H1 (cell line): Measurements from ENCODE around the gene NRIP3. TPM values are rescaled to one million over a fixed set of nuclear protein-coding genes. Genes with fewer than 3 reads are reported as not detected.

ENCODE experiments used
- CTCF ChIA-PET: fragments of 300-600 bp; sonication (Branson Sonifier 250); formaldehyde crosslinking; loops from one replicate; lab custom pipeline; 2021; ENCODE audit not compliant: partially characterized antibody; lab: Charles Lee
- POLR2A ChIA-PET: fragments of 300-600 bp; sonication (Branson Sonifier 250); formaldehyde crosslinking; loops from one replicate; lab custom pipeline; 2021; ENCODE audit warnings: inconsistent platforms; ENCODE audit not compliant: partially characterized antibody; lab: Charles Lee
- DNase-seq, 2 experiments: peaks; one replicate each; pipeline versions ENCODE4 v3.0.0 to v3.0.0-alpha.2; 2010 to 2022; ENCODE audit warnings: low spot score in 2 of 2, low read depth in 1 of 2, mixed read lengths in 1 of 2
- FAIRE-seq: peaks from 2 replicates; lab custom pipeline; 2011; peaks lifted over from hg19 to GRCh38; lab: Jason Lieb, UNC
- H2AFZ ChIP-seq: 2 replicates; pipeline ENCODE4 v1.8.1; 2012; ENCODE audit warnings: low read length, inconsistent platforms
- H2AK5ac ChIP-seq: 2 replicates; pipeline ENCODE4 v1.6.1; 2013; ENCODE audit warnings: low read depth, low read length
- H2BK120ac ChIP-seq: replicated peaks from 2 replicates; pipeline ENCODE3; 2013; ENCODE audit warnings: low read depth, low read length, inconsistent platforms
- H2BK12ac ChIP-seq: 2 replicates; pipeline ENCODE4 v1.6.1; 2013; ENCODE audit warnings: low read depth, low read length
- H2BK15ac ChIP-seq: 2 replicates; pipeline ENCODE4 v1.6.1; 2013; ENCODE audit warnings: low read length
- H2BK20ac ChIP-seq: 2 replicates; pipeline ENCODE4 v1.6.1; 2013; ENCODE audit warnings: low read length
- H2BK5ac ChIP-seq: 2 replicates; pipeline ENCODE4 v1.6.1; 2013; ENCODE audit warnings: low read depth, low read length
- H3K14ac ChIP-seq: 2 replicates; pipeline ENCODE4 v1.6.1; 2013; ENCODE audit warnings: inconsistent platforms; ENCODE audit not compliant: insufficient read length
- H3K18ac ChIP-seq: 2 replicates; pipeline ENCODE4 v1.6.1; 2013; ENCODE audit warnings: low read length; ENCODE audit errors: extremely low read depth
- H3K23ac ChIP-seq: 2 replicates; pipeline ENCODE4 v1.6.1; 2013; ENCODE audit warnings: inconsistent platforms; ENCODE audit not compliant: insufficient read length
- H3K23me2 ChIP-seq: 2 replicates; pipeline ENCODE4 v1.6.1; 2013; ENCODE audit warnings: low read depth, low read length
- H3K27ac ChIP-seq: 2 replicates; pipeline ENCODE4 v1.6.1; 2011; ENCODE audit warnings: low read depth, low read length, inconsistent platforms
- H3K27me3 ChIP-seq, 4 experiments: replicated peaks in 1 of 4; 1 replicate in 1 of 4; 2 replicates in 3 of 4; pipeline versions ENCODE4 v1.6.1 to v1.8.1; 2011 to 2013; ENCODE audit warnings: low read length in 3 of 4, mild to moderate bottlenecking in 3 of 4, inconsistent platforms in 2 of 4, mixed read lengths in 2 of 4, moderate library complexity in 1 of 4; ENCODE audit not compliant: control insufficient read depth in 3 of 4, insufficient read depth in 3 of 4; ENCODE audit errors: extremely low read depth in 1 of 4
- H3K36me3 ChIP-seq, 4 experiments: 2 replicates each; pipeline versions ENCODE4 v1.6.1 to v1.8.1; 2011 to 2013; ENCODE audit warnings: mild to moderate bottlenecking in 4 of 4, low read length in 3 of 4, moderate library complexity in 2 of 4, control low read depth in 1 of 4, inconsistent platforms in 1 of 4; ENCODE audit not compliant: insufficient read depth in 4 of 4, control insufficient read depth in 2 of 4
- H3K4ac ChIP-seq: replicated peaks from 2 replicates; pipeline ENCODE3; 2013; ENCODE audit warnings: low read length, low read depth, mixed read lengths, inconsistent platforms; ENCODE audit not compliant: insufficient read length
- H3K4me1 ChIP-seq, 4 experiments: replicated peaks in 1 of 4; 1 replicate in 1 of 4; 2 replicates in 3 of 4; pipeline versions ENCODE4 v1.6.1 to v1.8.1; 2011 to 2013; ENCODE audit warnings: low read length in 3 of 4, inconsistent platforms in 2 of 4, mixed read lengths in 1 of 4; ENCODE audit not compliant: insufficient read depth in 4 of 4, control insufficient read depth in 3 of 4
- H3K4me2 ChIP-seq, 2 experiments: 2 replicates each; pipeline versions ENCODE4 v1.6.1 to v1.8.1; 2011 to 2013; ENCODE audit warnings: low read depth in 2 of 2, low read length in 2 of 2, control low read depth in 1 of 2, inconsistent platforms in 1 of 2, mild to moderate bottlenecking in 1 of 2; ENCODE audit not compliant: insufficient read depth in 1 of 2
- H3K4me3 ChIP-seq, 4 experiments: fragments of 200-600, 300-600 bp in 1 of 4; sonication (generic), shearing (Covaris generic), sonication (Bioruptor Twin) in 1 of 4; 2 replicates each; pipeline versions ENCODE4 v1.5.1 to v1.8.1; 2011 to 2016; ENCODE audit warnings: low read length in 4 of 4, low read depth in 3 of 4, control low read depth in 2 of 4, inconsistent platforms in 2 of 4, mild to moderate bottlenecking in 2 of 4, mixed read lengths in 1 of 4, moderate library complexity in 1 of 4; ENCODE audit not compliant: insufficient read depth in 2 of 4; ENCODE audit errors: extremely low read depth in 1 of 4
- H3K56ac ChIP-seq: replicated peaks from 2 replicates; pipeline ENCODE3; 2013; ENCODE audit warnings: low read depth, mild to moderate bottlenecking, mixed read lengths, low read length, inconsistent platforms; ENCODE audit not compliant: insufficient read length
- H3K79me1 ChIP-seq: 2 replicates; pipeline ENCODE4 v1.6.1; 2013; ENCODE audit warnings: low read depth, low read length, control low read depth
- H3K79me2 ChIP-seq, 2 experiments: 2 replicates each; pipeline versions ENCODE4 v1.6.1 to v1.8.1; 2012 to 2013; ENCODE audit warnings: low read length in 2 of 2, mild to moderate bottlenecking in 2 of 2, inconsistent platforms in 1 of 2; ENCODE audit not compliant: insufficient read depth in 2 of 2, control insufficient read depth in 1 of 2
- H3K9ac ChIP-seq, 4 experiments: replicated peaks in 1 of 4; 1 replicate in 1 of 4; 2 replicates in 3 of 4; pipeline versions ENCODE4 v1.6.1 to v1.8.1; 2011 to 2013; ENCODE audit warnings: low read depth in 3 of 4, low read length in 3 of 4, control low read depth in 2 of 4, mild to moderate bottlenecking in 2 of 4, moderate library complexity in 2 of 4, inconsistent platforms in 1 of 4; ENCODE audit errors: extremely low read depth in 1 of 4
- H3K9me3 ChIP-seq, 2 experiments: 2 replicates each; pipeline versions ENCODE4 v1.6.1 to v1.8.1; 2012 to 2013; ENCODE audit warnings: mild to moderate bottlenecking in 2 of 2, moderate library complexity in 2 of 2, control low read depth in 1 of 2, inconsistent platforms in 1 of 2, low read depth in 1 of 2, low read length in 1 of 2, mixed read lengths in 1 of 2; ENCODE audit not compliant: insufficient read depth in 2 of 2
- H4K20me1 ChIP-seq, 2 experiments: replicated peaks in 1 of 2; 2 replicates each; pipeline versions ENCODE3 to v1.8.1; 2011 to 2013; ENCODE audit warnings: inconsistent platforms in 2 of 2, low read length in 2 of 2, mild to moderate bottlenecking in 1 of 2; ENCODE audit not compliant: insufficient read depth in 2 of 2, control insufficient read depth in 1 of 2
- H4K5ac ChIP-seq: 2 replicates; pipeline ENCODE4 v1.6.1; 2013; ENCODE audit warnings: low read length, low read depth, mixed read lengths, inconsistent platforms; ENCODE audit not compliant: insufficient read length
- H4K8ac ChIP-seq: 2 replicates; pipeline ENCODE4 v1.8.0; 2013; ENCODE audit warnings: mild to moderate bottlenecking, moderate library complexity, low read length, inconsistent platforms; ENCODE audit not compliant: insufficient read depth; ENCODE audit errors: extremely low read depth
- H4K91ac ChIP-seq: replicated peaks from 2 replicates; pipeline ENCODE3; 2013; ENCODE audit warnings: low read length, mixed read lengths, inconsistent platforms; ENCODE audit not compliant: insufficient read length
- FOSL1 ChIP-seq: IDR thresholded peaks from 2 replicates; pipeline ENCODE4 v1.6.1; 2011; ENCODE audit warnings: mild to moderate bottlenecking, low read depth, low read length, moderate library complexity; ENCODE audit not compliant: insufficient read depth
- NRF1 ChIP-seq: IDR thresholded peaks from 2 replicates; pipeline ENCODE4 v1.6.1; 2011; ENCODE audit warnings: mild to moderate bottlenecking, low read depth, low read length, improper control_type of control experiment
- SUZ12 ChIP-seq: fragments of 200-600 bp; sonication (generic); IDR thresholded peaks from 2 replicates; pipeline ENCODE4 v1.6.1; 2012; ENCODE audit warnings: mild to moderate bottlenecking, inconsistent platforms, low read length, moderate library complexity, mixed read lengths
- WGBS, 2 experiments: shearing (Covaris generic) in 1 of 2; methylation state at CpG; one replicate each; pipeline versions ENCODE4 v1.1.6 to v1.1.7; 2013 to 2015; ENCODE audit warnings: low lambda C conversion rate in 2 of 2, mixed read lengths in 2 of 2, inconsistent platforms in 1 of 2, low coverage in 1 of 2, missing lambda C conversion rate in 1 of 2; ENCODE audit not compliant: insufficient replicate concordance in 2 of 2, insufficient coverage in 1 of 2, insufficient read length in 1 of 2; ENCODE audit errors: extremely low coverage in 1 of 2, missing lambda C conversion rate in 1 of 2; 5-methylcytosine and 5-hydroxymethylcytosine counted together
- polyA plus RNA-seq, 7 experiments: library from polyadenylated mRNA; depleted of rRNA in 3 of 7; stranded (reverse) in 5 of 7; unstranded in 2 of 7; fragments of >200 nt in 5 of 7; fragments of 200-250 nt in 2 of 7; gene quantifications; 1 replicate in 5 of 7; 2 replicates in 1 of 7; 4 replicates in 1 of 7; pipeline versions ENCODE4 v1.2.1 to v1.2.3, GENCODE V29; 2011 to 2013; ENCODE audit warnings: missing spikeins in 2 of 7, mixed read lengths in 2 of 7
- total RNA-seq: library from RNA; stranded (reverse); fragmentation: NEBNext Ultra II Directional; extraction: Animal tissue kit (Norgen Biotek cat#: 25700); gene quantifications from 2 replicates; pipeline ENCODE4 v1.2.1, GENCODE V29; 2021
- TF ChIP-seq, protein P1 (sequence below): IDR thresholded peaks from 2 replicates; pipeline ENCODE4 v1.6.1; 2012; ENCODE audit warnings: inconsistent platforms

NRIP3 gene
- total and polyA plus RNA-seq, 2 of the 8 experiments (the other 6 are each of a cell fraction or from before 2014, with no cell fraction given): 3.9 to 7.1 TPM

DNA sequence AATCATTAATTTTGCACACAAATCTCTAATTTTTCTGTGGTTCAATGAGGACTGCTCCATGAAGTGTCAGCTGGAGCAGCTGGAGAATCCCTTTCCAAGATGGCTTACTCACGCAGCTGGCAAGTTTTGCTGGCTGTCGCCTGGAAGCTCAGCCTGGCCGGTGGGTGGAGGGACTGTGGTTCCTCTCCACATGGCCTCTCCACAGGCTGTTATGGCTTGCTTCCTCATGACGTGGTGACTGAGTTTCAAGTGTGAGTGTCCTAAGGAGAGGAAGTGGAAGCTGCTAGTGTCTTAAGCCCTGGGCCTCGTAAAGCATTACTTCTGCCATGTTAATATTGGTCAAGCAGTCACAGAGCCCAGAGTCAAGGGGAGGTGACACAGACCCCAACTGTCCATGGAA lies 14.0 kb upstream of the NRIP3 start:
- no peak overlapping the region for H3K18ac ChIP-seq
- no peaks in the 10 kb centered on the region for H3K36me3 ChIP-seq
- TF ChIP-seq FOSL1: no peak
- no peak for TF ChIP-seq NRF1
- no peak for TF ChIP-seq SUZ12
- TF ChIP-seq, protein P1, sequence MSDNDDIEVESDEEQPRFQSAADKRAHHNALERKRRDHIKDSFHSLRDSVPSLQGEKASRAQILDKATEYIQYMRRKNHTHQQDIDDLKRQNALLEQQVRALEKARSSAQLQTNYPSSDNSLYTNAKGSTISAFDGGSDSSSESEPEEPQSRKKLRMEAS: no peak
- no peak overlapping the region for H4K91ac ChIP-seq
- no peaks in the 10 kb centered on the region for H4K20me1 ChIP-seq
- H2BK15ac ChIP-seq: no peak overlapping the region
- no peak overlapping the region for H3K4me3 ChIP-seq
- no peak overlapping the region for H3K9ac ChIP-seq
- no peaks in the 10 kb centered on the region for H3K4me1 ChIP-seq
- H2AK5ac ChIP-seq: no peak overlapping the region
- ChIA-PET POLR2A (interaction anchor here (0.5 kb wide), 1 partner anchor 444 kb away, joined by 6 read pairs; no protein-coding TSS in a partner anchor), CTCF (interaction anchor here (0.8 to 7.6 kb wide), 12 partner anchors 10 to 120 kb away, joined by 3 to 90 read pairs (median 10); no protein-coding TSS in a partner anchor)
- no peak overlapping the region for H3K4me2 ChIP-seq
- no peaks in the 10 kb centered on the region for H3K27me3 ChIP-seq
- DNase-seq: no peak
- no peaks in the 10 kb centered on the region for H3K9me3 ChIP-seq
- no peaks in the 10 kb centered on the region for H3K79me1 ChIP-seq
- 91% methylated on average over 5 of the region's 5 CpGs; no CpG with 5 or more reads in 1 of the 2 experiments for WGBS, 2 experiments
- H3K14ac ChIP-seq: no peak overlapping the region
- no peak overlapping the region for H4K5ac ChIP-seq
- no peak overlapping the region for H3K27ac ChIP-seq
- no peak overlapping the region for H2BK120ac ChIP-seq
- H2BK5ac ChIP-seq: no peak overlapping the region
- H3K79me2 ChIP-seq: peaks cover 0 to 4% of the 10 kb centered on the region in 2 experiments; a peak in 1 of 4 replicates
- no peak overlapping the region for H3K4ac ChIP-seq
- H2AFZ ChIP-seq: no peak overlapping the region
- no peak overlapping the region for H3K56ac ChIP-seq
- H2BK12ac ChIP-seq: no peak overlapping the region
- no peak overlapping the region for H4K8ac ChIP-seq
- no peak overlapping the region for H3K23ac ChIP-seq
- H2BK20ac ChIP-seq: no peak overlapping the region
- no peaks in the 10 kb centered on the region for H3K23me2 ChIP-seq
- FAIRE-seq: no peak
